NT2/D1 (cell line): ENCODE results near the gene LRFN2.

Experiments
- DNase-seq: peaks from one replicate; pipeline ENCODE4 v3.0.0-alpha.2; 2011; ENCODE audit warnings: low read depth, low spot score
- H3K27me3 ChIP-seq: 2 replicates; pipeline ENCODE4 v1.6.0; 2011; ENCODE audit warnings: mild to moderate bottlenecking; ENCODE audit not compliant: insufficient read length, insufficient read depth
- H3K36me3 ChIP-seq: 2 replicates; pipeline ENCODE4 v1.6.1; 2011; ENCODE audit warnings: mild to moderate bottlenecking, low read length, mixed read lengths; ENCODE audit not compliant: insufficient read depth, insufficient read length
- H3K4me1 ChIP-seq: 2 replicates; pipeline ENCODE4 v1.5.1; 2011; ENCODE audit not compliant: insufficient read depth, insufficient read length
- H3K4me3 ChIP-seq: 2 replicates; pipeline ENCODE4 v1.5.1; 2011; ENCODE audit warnings: low read depth; ENCODE audit not compliant: insufficient read length
- H3K9ac ChIP-seq: 2 replicates; pipeline ENCODE4 v1.6.0; 2011; ENCODE audit warnings: low read depth; ENCODE audit not compliant: insufficient read length
- H3K9me3 ChIP-seq: 2 replicates; pipeline ENCODE4 v1.5.1; 2011; ENCODE audit warnings: mild to moderate bottlenecking, low read length; ENCODE audit not compliant: insufficient read depth
- SUZ12 ChIP-seq: IDR thresholded peaks from 2 replicates; pipeline ENCODE4 v1.6.1; 2011; ENCODE audit not compliant: insufficient read length, insufficient read depth; ENCODE audit errors: extremely low read depth
- YY1 ChIP-seq: IDR thresholded peaks from 2 replicates; pipeline ENCODE4 v1.6.1; 2011; ENCODE audit not compliant: insufficient read length, insufficient read depth
- ZNF274 ChIP-seq: IDR thresholded peaks from 2 replicates; pipeline ENCODE4 v1.6.1; 2011; ENCODE audit warnings: mild to moderate bottlenecking, low read depth, low read length

LRFN2 gene

DNA sequence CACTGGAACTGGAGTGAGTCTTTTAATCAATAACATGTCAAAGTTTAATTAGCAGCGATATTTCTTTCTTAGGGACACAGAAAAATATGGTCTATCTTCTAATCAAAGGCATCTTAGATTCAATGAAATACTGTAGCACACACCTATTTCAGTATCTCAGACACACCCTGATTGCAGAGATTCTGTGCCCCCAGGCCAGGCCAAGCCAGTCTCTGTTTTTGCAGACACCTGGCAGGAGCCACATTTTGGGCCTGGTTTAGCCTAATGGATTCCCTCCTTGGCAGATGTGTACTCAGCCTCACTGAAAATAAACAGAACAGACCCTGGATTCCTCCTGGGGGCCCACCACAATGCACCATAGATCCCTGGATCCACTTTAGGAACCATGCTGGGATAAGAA lies 74.8 kb downstream of the LRFN2 start:
- TF ChIP-seq SUZ12: no peak
- TF ChIP-seq YY1: no peak
- TF ChIP-seq ZNF274: no peak
- H3K9ac ChIP-seq: no peak overlapping the region
- H3K4me1 ChIP-seq: no peaks in the 10 kb centered on the region
- no peaks in the 10 kb centered on the region for H3K27me3 ChIP-seq
- H3K9me3 ChIP-seq: no peaks in the 10 kb centered on the region
- no peak for DNase-seq
- no peak overlapping the region for H3K4me3 ChIP-seq
- H3K36me3 ChIP-seq: no peaks in the 10 kb centered on the region

DNA sequence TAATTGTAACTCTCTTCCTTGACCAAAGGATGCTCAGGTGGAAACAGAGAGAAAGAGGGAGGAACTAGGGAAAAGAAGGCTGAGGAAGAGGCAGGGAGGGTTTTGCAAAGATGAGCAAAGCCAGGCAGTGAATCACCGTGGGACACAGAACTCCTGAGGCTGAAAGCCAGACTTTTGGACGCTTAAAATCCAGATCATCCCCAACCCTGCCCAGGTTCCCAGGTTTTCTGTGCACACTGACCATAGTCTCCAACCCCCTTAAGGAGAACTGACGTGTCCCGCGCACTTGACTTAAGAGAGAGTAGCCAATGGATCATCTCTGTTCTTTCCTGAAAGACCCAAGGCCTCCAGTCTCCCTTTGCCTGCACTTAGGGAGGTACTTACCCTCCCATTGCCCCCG lies 75.3 kb downstream of the LRFN2 start:
- DNase-seq: no peak
- TF ChIP-seq ZNF274 (no peak), SUZ12 (no peak), YY1 (no peak)

DNA sequence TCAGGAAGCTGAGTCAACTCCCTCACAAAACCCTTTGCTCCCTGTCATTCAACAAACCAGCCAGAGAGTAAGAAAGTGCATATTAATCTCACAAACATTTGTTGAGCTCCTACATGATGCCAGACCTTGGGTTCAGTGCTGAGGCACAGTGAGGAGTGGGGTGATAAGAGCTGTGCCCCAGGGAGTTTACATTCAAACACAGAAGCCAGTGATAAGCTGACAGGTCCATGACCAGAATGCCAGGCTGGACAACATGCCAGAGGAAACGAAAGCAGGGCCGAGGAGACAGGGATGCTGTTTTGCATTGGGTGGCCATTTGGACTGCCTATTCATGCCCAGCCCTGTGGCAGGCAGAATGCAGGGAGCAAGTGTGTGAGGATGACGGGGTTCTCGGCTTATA lies 76.7 kb downstream of the LRFN2 start:
- Histone ChIP-seq H3K4me3 (no peak overlapping the region), H3K9me3 (no peaks in the 10 kb centered on the region), H3K4me1 (no peaks in the 10 kb centered on the region), H3K27me3 (no peaks in the 10 kb centered on the region), H3K36me3 (no peaks in the 10 kb centered on the region), H3K9ac (no peak overlapping the region)
- TF ChIP-seq YY1: no peak
- TF ChIP-seq ZNF274: no peak
- no peak for TF ChIP-seq SUZ12
- DNase-seq: no peak

More for the DNA sequence above, 75.3 kb downstream of the LRFN2 start:
- Histone ChIP-seq H3K9me3 (no peaks in the 10 kb centered on the region), H3K36me3 (no peaks in the 10 kb centered on the region), H3K27me3 (no peaks in the 10 kb centered on the region), H3K9ac (no peak overlapping the region), H3K4me3 (no peak overlapping the region), H3K4me1 (no peaks in the 10 kb centered on the region)

DNA sequence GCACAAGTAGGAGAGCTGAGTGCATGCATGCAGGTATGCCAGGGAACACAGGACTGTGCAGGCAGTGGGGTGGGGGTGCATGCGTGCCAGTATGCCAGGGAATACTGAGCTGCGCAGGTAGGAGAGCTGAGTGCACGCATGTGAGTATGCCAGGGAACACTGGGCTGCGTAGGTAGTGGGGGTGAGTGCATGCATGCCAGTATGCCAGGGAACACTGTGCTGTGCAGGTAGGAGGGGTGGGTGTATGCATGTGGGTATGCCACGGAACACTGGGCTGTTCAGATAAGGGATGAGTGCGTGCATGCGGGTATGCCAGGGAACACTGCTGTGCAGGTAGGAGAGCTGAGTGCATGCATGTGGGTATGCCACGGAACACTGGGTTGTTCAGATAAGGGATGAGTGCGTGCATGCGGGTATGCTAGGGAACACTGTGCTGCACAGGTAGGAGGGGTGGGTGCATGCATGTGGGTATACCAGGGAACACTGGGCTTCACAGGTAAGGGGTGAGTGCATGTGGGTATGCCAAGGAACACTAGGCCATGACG lies 77.4 kb downstream of the LRFN2 start:
- no peak for TF ChIP-seq SUZ12
- TF ChIP-seq YY1: no peak
- TF ChIP-seq ZNF274: no peak
- Histone ChIP-seq H3K4me3 (no peak overlapping the region), H3K9ac (no peak overlapping the region), H3K36me3 (no peaks in the 10 kb centered on the region), H3K27me3 (no peaks in the 10 kb centered on the region), H3K9me3 (no peaks in the 10 kb centered on the region), H3K4me1 (no peaks in the 10 kb centered on the region)
- no peak for DNase-seq

DNA sequence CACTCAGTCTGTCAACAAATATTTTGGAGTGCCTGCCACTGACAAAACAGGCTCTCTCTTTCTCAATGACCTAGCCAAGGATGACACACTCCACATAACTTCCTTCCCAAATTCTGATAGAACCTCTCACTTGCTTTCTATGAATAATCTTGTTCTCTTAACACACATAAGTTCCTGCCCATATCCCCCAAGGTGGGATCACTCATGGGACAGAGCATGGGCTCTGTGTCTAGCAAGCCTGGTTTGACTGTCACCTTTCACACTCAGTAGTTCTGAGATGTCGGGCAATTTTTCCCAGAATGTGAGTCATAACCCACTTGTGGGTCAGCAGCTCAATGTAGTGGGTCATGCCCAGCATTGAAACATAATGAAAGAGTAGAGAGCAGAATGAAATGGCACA lies 78.1 kb downstream of the LRFN2 start:
- Histone ChIP-seq H3K4me3 (no peak overlapping the region), H3K36me3 (no peaks in the 10 kb centered on the region), H3K4me1 (no peaks in the 10 kb centered on the region), H3K27me3 (no peaks in the 10 kb centered on the region), H3K9ac (no peak overlapping the region), H3K9me3 (no peaks in the 10 kb centered on the region)
- DNase-seq: no peak
- TF ChIP-seq YY1: no peak
- no peak for TF ChIP-seq SUZ12
- TF ChIP-seq ZNF274: no peak

DNA sequence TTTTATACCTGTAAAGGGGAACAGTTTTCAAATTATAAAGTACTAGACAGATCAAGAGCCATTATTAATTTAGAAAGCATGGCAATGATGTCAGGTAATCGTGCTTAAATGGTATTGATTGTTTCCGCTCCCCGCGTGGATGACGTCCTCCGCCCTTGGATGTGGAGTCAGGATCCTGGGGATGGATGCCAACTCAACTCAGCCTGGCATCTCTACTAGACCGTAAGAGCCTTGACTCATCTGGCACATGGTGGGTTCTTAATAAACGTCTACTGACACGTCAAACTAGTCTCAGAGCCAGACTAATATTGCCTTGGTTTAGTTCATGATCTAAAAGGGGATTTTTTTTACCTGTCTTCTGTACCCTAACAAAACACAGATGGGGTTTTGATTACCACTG lies 80.2 kb downstream of the LRFN2 start:
- no peaks in the 10 kb centered on the region for H3K27me3 ChIP-seq
- no peak for TF ChIP-seq SUZ12
- no peak for TF ChIP-seq YY1
- no peak for TF ChIP-seq ZNF274
- no peak for DNase-seq

DNA sequence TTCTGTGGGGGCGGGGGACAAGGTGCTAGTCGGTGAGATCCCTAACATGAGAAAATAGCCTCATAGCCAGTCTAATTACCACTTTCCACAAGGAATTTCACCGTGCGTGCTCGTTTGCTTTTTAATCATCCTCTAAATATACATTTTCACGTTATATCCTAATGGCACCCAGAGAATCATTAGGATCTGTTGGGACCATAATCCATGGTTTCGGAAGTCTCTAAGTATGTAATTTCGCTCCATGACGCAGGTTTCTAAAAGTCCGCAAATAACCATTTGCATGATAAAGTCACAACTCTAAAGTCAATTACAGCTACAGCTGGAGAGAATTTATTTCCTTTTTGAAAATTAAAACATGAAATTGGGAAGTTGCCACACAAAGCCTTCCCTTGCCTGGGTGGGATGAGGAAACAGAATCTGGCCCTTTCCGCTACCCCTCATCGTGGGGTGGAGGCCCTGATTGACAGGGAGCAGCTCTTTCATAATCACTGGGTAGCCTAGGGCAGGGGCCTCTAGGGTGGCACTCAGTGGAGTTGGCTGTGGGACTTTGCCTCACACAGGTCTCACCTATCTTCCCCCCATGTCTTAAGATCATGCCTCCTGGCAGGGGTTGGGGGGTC lies 81.9 kb downstream of the LRFN2 start:
- H3K9ac ChIP-seq: no peak overlapping the region
- no peaks in the 10 kb centered on the region for H3K9me3 ChIP-seq
- H3K27me3 ChIP-seq: no peaks in the 10 kb centered on the region
- H3K4me1 ChIP-seq: no peaks in the 10 kb centered on the region
- H3K4me3 ChIP-seq: no peak overlapping the region
- TF ChIP-seq ZNF274: no peak
- TF ChIP-seq YY1: no peak
- no peak for TF ChIP-seq SUZ12
- DNase-seq: no peak
- H3K36me3 ChIP-seq: no peaks in the 10 kb centered on the region

More for the DNA sequence above, 80.2 kb downstream of the LRFN2 start:
- H3K4me3 ChIP-seq: no peak overlapping the region
- no peak overlapping the region for H3K9ac ChIP-seq
- no peaks in the 10 kb centered on the region for H3K9me3 ChIP-seq
- H3K36me3 ChIP-seq: no peaks in the 10 kb centered on the region
- H3K4me1 ChIP-seq: no peaks in the 10 kb centered on the region
